ENCODE results near the gene CES4A.
A peak's percentile ranks its signal among the peaks of the same experiment; 100 is the strongest.

The CES4A gene

DNA sequence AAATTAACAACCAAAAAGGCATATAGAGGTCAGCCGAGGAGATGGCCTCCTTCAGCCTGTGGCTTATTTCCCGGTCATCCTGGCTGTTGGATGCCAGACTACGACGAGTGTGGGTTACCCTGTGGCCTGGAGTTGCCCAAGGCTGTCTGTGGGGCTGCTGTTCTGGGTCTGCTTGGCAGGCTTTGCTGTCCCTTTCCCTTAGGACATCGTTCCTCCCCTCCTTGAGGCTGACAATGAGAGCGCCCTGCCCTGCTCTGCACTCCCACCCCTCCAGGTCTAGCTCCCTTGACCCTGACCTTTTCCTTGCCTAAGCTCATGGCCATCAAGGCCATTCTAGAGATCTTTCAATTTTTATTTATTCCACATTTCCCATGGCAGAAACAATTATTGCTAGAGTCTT lies 38.7 kb downstream of the CES4A start:
- Histone ChIP-seq H3K9me3 (ENCODE audit: insufficient read depth, low read depth, low read length) (no peaks in the 10 kb centered on the region), H3K36me3 (ENCODE audit: insufficient read depth, low read depth, low read length) (peaks cover 5% of the 10 kb centered on the region; the same call in 1 of the 2 replicates), H3K27ac (ENCODE audit: low read length) (no peak overlapping the region), H3K9ac (ENCODE audit: low read depth, low read length) (no peak overlapping the region), H3K4me3 (ENCODE audit: low read length) (no peak overlapping the region), H3K4me1 (ENCODE audit: insufficient read depth, low read length) (peaks cover 3% of the 10 kb centered on the region; the same call in 1 of the 2 replicates), H3K27me3 (ENCODE audit: insufficient read depth, low read length) (peaks cover 13% of the 10 kb centered on the region; the same call in 1 of the 2 replicates)

- Histone ChIP-seq H3K27ac (ENCODE audit: low read length) (no peak overlapping the region), H3K4me3 (ENCODE audit: low read length) (peak overlapping the region; percentile 66), H3K36me3 (ENCODE audit: insufficient read depth, low read depth, low read length) (peaks cover 7% of the 10 kb centered on the region; the same call in 1 of the 2 replicates), H3K9ac (ENCODE audit: low read depth, low read length) (peak overlapping the region; percentile 75), H3K4me1 (ENCODE audit: insufficient read depth, low read length) (peaks cover 3% of the 10 kb centered on the region; the same call in 1 of the 2 replicates), H3K27me3 (ENCODE audit: insufficient read depth, low read length) (peaks cover 13% of the 10 kb centered on the region; the same call in 1 of the 2 replicates), H3K9me3 (ENCODE audit: insufficient read depth, low read depth, low read length) (no peaks in the 10 kb centered on the region)
These were observed 39.8 kb downstream of the CES4A start for GRCh38 chr16:67028167-67028695.

GRCh38 chr16:67028696-67029253 lies 40.4 kb downstream of the CES4A start, which contains the start of gene CBFB:
TSS of gene CBFB (plus strand) at chr16:67029149. CDS start at chr16:67029408, 259 bp downstream.
- Histone ChIP-seq H3K4me1 (ENCODE audit: insufficient read depth, low read length) (peaks cover 3% of the 10 kb centered on the region; the same call in 1 of the 2 replicates), H3K9me3 (ENCODE audit: insufficient read depth, low read depth, low read length) (no peaks in the 10 kb centered on the region), H3K27ac (ENCODE audit: low read length) (no peak within 1 kb of the TSS), H3K36me3 (ENCODE audit: insufficient read depth, low read depth, low read length) (peaks cover 7% of the 10 kb centered on the region; the same call in 1 of the 2 replicates), H3K9ac (ENCODE audit: low read depth, low read length) (peak within 1 kb of the TSS; percentile 75), H3K4me3 (ENCODE audit: low read length) (peak within 1 kb of the TSS; percentile 90), H3K27me3 (ENCODE audit: insufficient read depth, low read length) (peaks cover 13% of the 10 kb centered on the region; the same call in 1 of the 2 replicates)

DNA sequence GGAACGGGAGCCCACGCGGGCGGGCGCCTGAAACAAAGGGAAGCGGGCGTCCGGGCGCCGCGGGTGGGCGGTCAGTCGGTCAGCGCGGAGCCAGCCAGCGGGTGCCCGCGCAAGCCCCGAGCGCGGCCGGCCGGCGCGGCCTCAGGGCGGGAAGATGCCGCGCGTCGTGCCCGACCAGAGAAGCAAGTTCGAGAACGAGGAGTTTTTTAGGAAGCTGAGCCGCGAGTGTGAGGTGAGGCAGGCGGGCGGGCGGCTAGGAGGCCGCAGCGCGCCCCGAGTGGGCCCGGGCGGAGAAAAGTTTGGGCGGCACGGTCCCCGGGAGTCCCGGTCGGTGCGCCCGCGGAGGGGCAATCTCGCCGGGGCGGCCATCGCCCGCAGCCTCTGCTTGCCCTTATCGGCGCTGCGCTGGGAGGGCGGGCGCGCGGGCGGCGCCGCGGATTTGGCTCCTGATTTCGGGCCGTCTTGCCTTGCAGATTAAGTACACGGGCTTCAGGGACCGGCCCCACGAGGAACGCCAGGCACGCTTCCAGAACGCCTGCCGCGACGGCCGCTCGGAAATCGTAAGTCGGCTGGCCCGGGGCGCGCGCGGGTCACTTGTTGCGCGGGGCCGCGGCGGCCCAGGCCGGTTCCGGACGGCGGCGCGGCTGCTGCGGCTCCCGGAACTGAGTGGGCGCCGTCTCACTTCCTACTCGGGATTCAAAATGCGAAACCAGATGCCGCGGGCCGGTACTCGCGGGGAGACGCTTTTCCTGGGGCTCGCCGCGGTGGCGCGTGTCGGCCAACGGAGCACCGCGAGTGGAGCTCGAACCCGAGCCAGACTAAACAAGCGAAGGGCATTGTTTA lies 41.1 kb downstream of the CES4A start:
- H3K36me3 ChIP-seq (ENCODE audit: insufficient read depth, low read depth, low read length), result peaks cover 11% of the 10 kb centered on the region; the same call in 1 of the 2 replicates
- H3K4me3 ChIP-seq (ENCODE audit: low read length), result peak overlapping the region; percentile 90
- H3K4me1 ChIP-seq (ENCODE audit: insufficient read depth, low read length), result peaks cover 3% of the 10 kb centered on the region; the same call in 1 of the 2 replicates
- H3K9ac ChIP-seq (ENCODE audit: low read depth, low read length), result peak overlapping the region; percentile 73
- no peaks in the 10 kb centered on the region for H3K9me3 ChIP-seq (ENCODE audit: insufficient read depth, low read depth, low read length)
- peaks cover 13% of the 10 kb centered on the region; the same call in 1 of the 2 replicates for H3K27me3 ChIP-seq (ENCODE audit: insufficient read depth, low read length)
- H3K27ac ChIP-seq (ENCODE audit: low read length), result no peak overlapping the region

DNA sequence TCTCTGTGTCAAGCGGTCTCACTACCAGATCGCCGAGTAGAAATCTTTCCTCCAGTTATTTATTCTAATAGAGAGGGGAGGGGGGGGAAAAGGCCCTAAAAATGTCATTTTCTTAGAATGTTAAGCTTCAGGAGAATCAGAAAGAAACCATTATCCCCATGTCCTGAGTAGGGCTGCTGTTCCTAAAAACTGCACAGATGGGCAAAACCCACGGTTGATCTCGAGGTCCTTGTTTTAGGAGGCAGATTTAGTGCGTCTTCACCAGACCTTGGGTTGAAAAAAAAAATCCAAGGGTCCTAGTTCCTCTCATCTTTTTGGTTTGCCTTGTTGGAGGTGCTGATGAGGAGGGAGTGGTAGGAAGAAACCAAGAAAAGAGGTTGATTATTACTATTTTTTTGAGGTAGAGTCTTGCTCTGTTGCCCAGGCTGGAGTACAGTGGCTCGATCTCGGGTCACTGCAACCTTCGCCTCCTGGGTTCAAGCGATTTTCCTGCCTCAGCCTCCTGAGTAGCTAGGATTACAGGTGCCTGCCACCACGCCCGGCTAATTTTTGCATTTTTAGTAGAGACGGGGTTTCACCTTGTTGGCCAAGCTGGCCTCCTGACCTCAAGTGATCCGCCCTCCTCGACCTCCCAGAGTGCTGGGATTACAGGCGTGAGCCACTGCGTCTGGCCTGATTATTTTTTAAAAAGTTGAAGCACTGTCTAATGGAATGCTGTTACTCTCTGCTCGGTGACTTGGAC lies 42.0 kb downstream of the CES4A start:
- Histone ChIP-seq H3K27me3 (ENCODE audit: insufficient read depth, low read length) (peaks cover 13% of the 10 kb centered on the region; the same call in 1 of the 2 replicates), H3K4me1 (ENCODE audit: insufficient read depth, low read length) (peaks cover 3% of the 10 kb centered on the region; the same call in 1 of the 2 replicates), H3K36me3 (ENCODE audit: insufficient read depth, low read depth, low read length) (peaks cover 11% of the 10 kb centered on the region; the same call in 1 of the 2 replicates), H3K4me3 (ENCODE audit: low read length) (peak overlapping the region; percentile 90), H3K9me3 (ENCODE audit: insufficient read depth, low read depth, low read length) (no peaks in the 10 kb centered on the region), H3K27ac (ENCODE audit: low read length) (no peak overlapping the region), H3K9ac (ENCODE audit: low read depth, low read length) (peak overlapping the region; percentile 73; the same call in 1 of the 2 replicates)

- Histone ChIP-seq H3K36me3 (ENCODE audit: insufficient read depth, low read depth, low read length) (peaks cover 17% of the 10 kb centered on the region), H3K27ac (ENCODE audit: low read length) (no peak overlapping the region), H3K9me3 (ENCODE audit: insufficient read depth, low read depth, low read length) (no peaks in the 10 kb centered on the region), H3K27me3 (ENCODE audit: insufficient read depth, low read length) (peaks cover 10% of the 10 kb centered on the region; the same call in 1 of the 2 replicates), H3K4me3 (ENCODE audit: low read length) (no peak overlapping the region), H3K4me1 (ENCODE audit: insufficient read depth, low read length) (no peaks in the 10 kb centered on the region), H3K9ac (ENCODE audit: low read depth, low read length) (no peak overlapping the region)
These were observed 46.1 kb downstream of the CES4A start for GRCh38 chr16:67034487-67034886.

- peaks cover 21% of the 10 kb centered on the region for H3K36me3 ChIP-seq (ENCODE audit: insufficient read depth, low read depth, low read length)
- peaks cover 1% of the 10 kb centered on the region; the same call in 1 of the 2 replicates for H3K27me3 ChIP-seq (ENCODE audit: insufficient read depth, low read length)
- no peaks in the 10 kb centered on the region for H3K9me3 ChIP-seq (ENCODE audit: insufficient read depth, low read depth, low read length)
- no peak overlapping the region for H3K27ac ChIP-seq (ENCODE audit: low read length)
- H3K4me1 ChIP-seq (ENCODE audit: insufficient read depth, low read length), result no peaks in the 10 kb centered on the region
- H3K9ac ChIP-seq (ENCODE audit: low read depth, low read length), result no peak overlapping the region
- no peak overlapping the region for H3K4me3 ChIP-seq (ENCODE audit: low read length)
These were observed 47.0 kb downstream of the CES4A start for GRCh38 chr16:67035364-67035763.

DNA sequence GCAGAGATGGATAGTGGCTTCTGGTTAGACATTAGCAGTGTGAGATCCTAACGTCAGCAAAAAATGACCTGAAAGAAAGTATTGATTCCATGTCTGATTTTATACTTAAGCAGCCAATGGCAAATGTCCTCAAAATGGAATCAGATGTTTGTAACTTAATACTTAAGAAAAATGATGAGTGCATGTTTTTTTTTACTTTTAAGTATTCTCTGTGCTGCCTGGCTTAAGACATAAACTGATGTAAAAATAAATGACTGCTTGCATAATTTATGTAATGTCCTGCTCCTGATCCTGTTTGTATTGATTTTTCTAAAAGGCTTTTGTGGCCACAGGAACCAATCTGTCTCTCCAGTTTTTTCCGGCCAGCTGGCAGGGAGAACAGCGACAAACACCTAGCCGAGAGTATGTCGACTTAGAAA lies 47.9 kb downstream of the CES4A start:
- Histone ChIP-seq H3K9me3 (ENCODE audit: insufficient read depth, low read depth, low read length) (no peaks in the 10 kb centered on the region), H3K4me1 (ENCODE audit: insufficient read depth, low read length) (no peaks in the 10 kb centered on the region), H3K36me3 (ENCODE audit: insufficient read depth, low read depth, low read length) (peaks cover 23% of the 10 kb centered on the region), H3K27me3 (ENCODE audit: insufficient read depth, low read length) (no peaks in the 10 kb centered on the region), H3K9ac (ENCODE audit: low read depth, low read length) (no peak overlapping the region), H3K27ac (ENCODE audit: low read length) (no peak overlapping the region), H3K4me3 (ENCODE audit: low read length) (no peak overlapping the region)

GRCh38 chr16:67039260-67040020 lies 51.1 kb downstream of the CES4A start:
- peaks cover 12% of the 10 kb centered on the region for H3K36me3 ChIP-seq (ENCODE audit: insufficient read depth, low read depth, low read length)
- H3K27ac ChIP-seq (ENCODE audit: low read length), result no peak overlapping the region
- H3K9me3 ChIP-seq (ENCODE audit: insufficient read depth, low read depth, low read length), result no peaks in the 10 kb centered on the region
- H3K4me3 ChIP-seq (ENCODE audit: low read length), result no peak overlapping the region
- H3K9ac ChIP-seq (ENCODE audit: low read depth, low read length), result no peak overlapping the region
- no peaks in the 10 kb centered on the region for H3K4me1 ChIP-seq (ENCODE audit: insufficient read depth, low read length)
- H3K27me3 ChIP-seq (ENCODE audit: insufficient read depth, low read length), result no peaks in the 10 kb centered on the region

GRCh38 chr16:67040166-67040565 lies 51.8 kb downstream of the CES4A start:
- Histone ChIP-seq H3K36me3 (ENCODE audit: insufficient read depth, low read depth, low read length) (peaks cover 12% of the 10 kb centered on the region), H3K27me3 (ENCODE audit: insufficient read depth, low read length) (no peaks in the 10 kb centered on the region), H3K4me1 (ENCODE audit: insufficient read depth, low read length) (no peaks in the 10 kb centered on the region), H3K9ac (ENCODE audit: low read depth, low read length) (no peak overlapping the region), H3K9me3 (ENCODE audit: insufficient read depth, low read depth, low read length) (no peaks in the 10 kb centered on the region), H3K4me3 (ENCODE audit: low read length) (no peak overlapping the region), H3K27ac (ENCODE audit: low read length) (no peak overlapping the region)
